DLD1 (cell line): ENCODE data around the gene LTBP1.

Source experiments
- in situ Hi-C: cut with HindIII; loops from 2 replicates; pipeline ENCODE4 v1.10.0; 2017; ENCODE audit warnings: low sequenced_read_pairs

The LTBP1 gene

DNA sequence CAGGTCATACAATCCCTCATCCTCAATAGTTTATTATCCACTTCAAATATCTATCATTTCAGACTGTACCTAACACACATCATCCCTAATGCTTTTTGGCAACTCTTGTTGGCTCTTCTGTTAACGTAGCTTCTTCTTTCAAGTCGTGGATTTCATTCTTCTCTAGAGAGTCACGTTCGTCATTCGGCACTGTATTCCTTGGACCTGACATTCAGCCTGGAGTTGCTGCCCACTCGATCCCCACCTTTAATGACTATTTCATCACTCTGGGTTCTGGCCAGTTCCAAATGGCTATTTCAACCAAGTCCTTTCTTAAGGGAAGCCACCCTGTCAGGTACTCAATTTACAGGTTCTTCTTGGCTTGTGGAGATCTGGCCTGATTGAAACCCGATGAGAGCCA is 337.5 kb downstream of the LTBP1 start:
- in situ Hi-C loops: no loop called here

DNA sequence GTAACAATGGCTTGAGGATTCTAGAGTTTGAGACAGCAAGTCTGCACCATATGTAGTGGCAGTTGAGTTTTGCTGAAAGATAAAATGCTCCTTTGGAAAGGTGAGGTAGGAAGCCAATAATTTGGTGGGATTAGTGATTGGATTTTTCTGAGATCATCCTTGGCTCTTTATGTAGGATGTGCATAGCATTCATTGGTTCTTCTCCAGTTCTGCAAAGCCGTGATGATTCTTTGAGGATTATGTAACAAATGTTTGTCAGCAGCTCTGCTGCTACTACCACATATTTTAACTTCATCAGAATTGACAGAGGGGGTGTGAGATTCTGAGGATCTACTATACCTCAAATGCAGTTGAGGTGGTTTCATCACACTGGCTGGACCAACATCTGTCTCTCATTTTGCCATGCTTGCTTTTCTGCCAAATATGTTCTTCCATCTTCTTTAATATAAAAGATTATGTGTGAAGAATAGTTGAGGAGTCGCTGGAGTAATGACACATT is 340.8 kb downstream of the LTBP1 start:
- in situ Hi-C loops: no loop called here

DNA sequence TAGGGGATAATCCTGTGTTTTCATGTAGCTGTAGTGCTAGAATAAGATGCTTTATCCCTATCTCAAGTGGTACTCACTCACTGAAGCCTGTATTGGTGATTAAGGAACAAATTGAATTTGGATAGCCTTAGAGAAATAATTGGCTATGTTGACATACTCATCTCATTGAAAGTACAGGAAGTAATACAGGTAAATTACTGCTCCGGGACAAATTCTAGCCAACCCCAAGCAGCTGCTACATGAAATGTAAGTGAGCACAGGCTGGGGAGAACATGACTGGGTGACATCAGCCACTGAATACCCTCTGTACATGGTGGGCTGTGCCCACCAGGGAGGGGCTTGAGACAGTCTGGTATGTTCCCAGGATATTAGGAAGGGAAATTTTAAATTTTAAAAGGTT is 341.3 kb downstream of the LTBP1 start:
- in situ Hi-C loops: no loop called here

DNA sequence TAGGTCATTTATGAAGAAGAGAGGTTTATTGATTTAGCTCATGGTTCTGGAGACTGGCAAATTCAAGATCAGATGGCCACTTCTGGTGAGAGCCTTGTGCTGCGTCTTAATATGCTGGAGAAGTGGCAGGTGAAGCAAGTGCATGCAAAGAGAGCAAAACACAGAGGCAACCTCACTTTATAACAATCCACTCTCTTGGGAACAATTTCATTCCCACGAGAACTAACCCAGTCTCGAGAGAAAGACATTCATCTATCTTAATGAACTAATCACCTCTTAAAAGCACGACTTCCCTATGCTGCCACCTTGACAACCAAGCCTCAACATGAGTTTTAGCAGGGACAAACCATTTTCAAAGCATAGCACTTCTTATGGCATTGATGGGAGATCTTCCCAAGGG is 343.2 kb downstream of the LTBP1 start:
- in situ Hi-C loops: no loop called here

- in situ Hi-C loops: no loop called here
Observed at GRCh38 chr2:33291278-33292013, 344.7 kb downstream of the LTBP1 start.

GRCh38 chr2:33292063-33292462 is 345.3 kb downstream of the LTBP1 start:
- in situ Hi-C loops: no loop called here

DNA sequence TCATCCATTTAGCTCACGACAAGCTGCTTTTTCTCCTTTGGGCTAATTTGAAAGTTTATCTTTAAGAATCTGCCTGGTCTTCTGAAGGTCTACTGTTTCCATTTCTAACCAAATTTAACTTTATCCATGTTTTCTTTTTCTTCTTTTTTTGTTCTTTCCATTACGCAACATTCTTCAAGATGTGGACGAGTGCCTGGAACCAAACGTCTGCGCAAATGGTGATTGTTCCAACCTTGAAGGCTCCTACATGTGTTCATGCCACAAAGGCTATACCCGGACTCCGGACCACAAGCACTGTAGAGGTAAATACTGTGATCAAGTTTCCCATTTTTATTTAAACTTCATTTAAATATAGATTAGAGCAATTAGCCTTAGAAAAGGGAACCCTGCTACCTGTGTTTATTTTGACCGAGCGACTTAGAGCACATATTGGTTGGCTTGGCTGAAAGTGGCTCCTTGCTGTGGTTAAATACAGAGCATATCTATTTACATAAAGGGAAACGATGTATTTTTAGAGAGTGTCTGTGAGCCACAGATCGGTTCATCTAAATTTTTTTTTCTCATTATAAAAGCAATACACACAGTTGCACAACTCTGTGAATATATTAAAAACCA is 346.3 kb downstream of the LTBP1 start:
- in situ Hi-C loops: no loop called here

DNA sequence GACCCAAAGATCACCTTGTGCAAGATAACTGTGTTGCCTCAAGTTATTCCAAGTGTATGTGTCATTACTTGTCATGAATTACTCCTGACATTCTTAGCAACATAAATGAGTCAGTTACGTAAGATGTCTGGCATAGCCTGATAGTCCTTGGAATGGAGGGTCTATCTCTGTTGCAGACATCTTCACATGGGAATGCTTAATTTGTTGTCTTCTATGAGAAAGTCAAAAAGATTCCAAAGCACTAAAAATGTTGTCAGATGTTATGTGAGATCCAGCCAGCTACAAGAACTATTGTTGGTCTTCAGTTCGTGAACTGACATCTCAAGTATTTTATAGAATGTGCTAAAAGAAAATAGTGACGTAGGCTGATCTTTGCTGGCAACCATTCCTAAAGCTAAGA is 351.5 kb downstream of the LTBP1 start:
- in situ Hi-C loops: no loop called here

- in situ Hi-C loops: no loop called here
Observed at GRCh38 chr2:33301355-33301754, 354.6 kb downstream of the LTBP1 start.

DNA sequence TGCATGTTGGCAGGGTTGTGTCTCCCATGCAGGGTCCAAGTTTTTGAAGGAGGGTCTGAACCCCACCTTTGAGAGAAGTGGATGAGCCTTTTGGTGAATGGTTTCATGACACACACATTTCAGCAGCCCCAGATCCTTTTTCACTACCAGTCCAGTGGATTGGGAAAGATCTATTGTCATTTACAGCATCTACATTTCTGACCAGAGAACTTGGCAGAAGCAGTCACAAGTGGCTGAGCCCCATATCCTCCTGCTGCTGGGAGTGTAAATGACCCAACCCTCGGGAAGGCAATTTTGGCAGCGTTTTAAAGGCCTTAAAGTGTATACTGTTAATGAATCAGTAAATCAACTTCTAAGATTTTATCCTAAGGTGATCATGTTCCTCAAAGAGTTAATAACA is 355.6 kb downstream of the LTBP1 start:
- in situ Hi-C loops: no loop called here

DNA sequence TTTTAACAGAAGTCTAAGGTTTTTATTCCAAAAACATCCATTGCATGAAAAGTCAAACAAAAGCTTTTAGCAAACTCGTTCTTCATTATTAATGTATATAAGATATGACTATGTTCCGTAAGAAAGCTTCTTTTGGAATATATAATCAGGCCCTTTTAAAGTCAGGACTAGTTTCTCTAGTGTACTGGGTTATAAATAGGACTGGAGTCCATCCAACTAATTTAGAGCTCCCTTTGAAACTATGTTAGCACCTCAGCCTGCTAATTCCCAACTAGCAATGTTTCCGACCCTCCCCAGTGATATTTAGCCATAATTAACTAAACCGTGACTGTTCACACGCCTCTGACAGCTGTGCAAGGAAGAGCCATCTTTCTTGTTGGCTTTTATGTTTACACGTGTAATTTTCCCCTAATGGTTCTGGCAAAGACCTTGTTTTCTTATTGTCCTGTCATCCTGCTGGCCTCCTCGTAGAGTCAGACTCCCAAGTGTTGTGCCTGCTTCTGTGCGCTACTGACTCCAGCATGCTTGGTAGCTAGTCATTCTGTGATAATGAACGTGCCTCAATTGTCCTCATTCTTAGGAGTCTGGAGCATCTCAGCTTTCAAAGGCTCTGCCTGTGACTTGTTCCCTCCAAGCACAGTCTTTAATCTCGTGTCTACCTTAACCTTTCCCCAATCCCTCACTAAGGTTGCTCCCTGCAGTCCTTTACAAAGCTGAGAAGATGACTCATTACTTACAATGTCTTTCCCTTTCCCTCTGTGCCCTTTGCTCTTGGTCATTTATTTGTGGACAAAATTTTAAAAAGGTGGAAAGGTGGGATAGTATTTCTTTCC is 357.5 kb downstream of the LTBP1 start:
- in situ Hi-C loops: no loop called here

GRCh38 chr2:33307659-33308270 is 361.0 kb downstream of the LTBP1 start:
- in situ Hi-C loops: no loop called here

- in situ Hi-C loops: no loop called here
Observed at GRCh38 chr2:33312355-33312754, 365.6 kb downstream of the LTBP1 start.

GRCh38 chr2:33313039-33313438 is 366.3 kb downstream of the LTBP1 start:
- in situ Hi-C loops: no loop called here

DNA sequence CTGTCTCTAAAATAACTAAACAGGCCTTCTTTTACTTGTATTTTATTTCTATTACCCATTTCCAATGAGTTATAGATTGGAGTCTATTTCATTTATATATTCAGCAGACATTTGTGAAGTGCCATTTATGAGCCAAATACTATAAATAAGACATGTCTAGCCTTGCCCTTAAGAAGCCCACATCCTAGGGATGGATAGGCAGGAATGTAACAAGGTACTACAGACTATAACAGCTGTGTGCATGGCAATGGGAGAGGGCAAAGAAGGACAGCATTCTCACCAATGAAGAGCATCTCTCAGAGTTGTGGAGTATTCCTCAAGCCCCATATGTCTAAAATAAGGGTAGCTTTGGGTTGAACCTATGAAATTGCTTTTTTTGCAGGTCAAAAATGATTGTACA is 367.8 kb downstream of the LTBP1 start:
- in situ Hi-C loops: no loop called here

DNA sequence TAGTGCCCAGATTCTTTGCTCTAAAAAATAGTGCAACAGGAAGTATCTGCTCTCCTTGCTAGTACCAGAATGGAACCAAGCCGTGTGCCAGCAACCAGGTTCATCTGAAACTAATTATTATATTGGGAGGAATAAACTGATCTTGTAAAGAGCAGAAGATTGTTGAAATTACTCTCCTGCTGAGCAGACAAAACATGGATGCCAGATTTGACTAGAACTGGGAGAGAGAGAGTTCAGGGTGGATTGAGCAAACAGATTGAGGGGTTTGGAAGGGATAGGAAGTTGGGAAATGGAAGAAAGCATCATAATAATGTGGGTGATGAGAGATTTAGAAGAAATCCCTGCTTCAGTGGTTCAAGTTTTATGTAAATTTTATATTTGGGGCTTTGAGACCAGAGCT is 369.6 kb downstream of the LTBP1 start:
- in situ Hi-C loops: no loop called here

DNA sequence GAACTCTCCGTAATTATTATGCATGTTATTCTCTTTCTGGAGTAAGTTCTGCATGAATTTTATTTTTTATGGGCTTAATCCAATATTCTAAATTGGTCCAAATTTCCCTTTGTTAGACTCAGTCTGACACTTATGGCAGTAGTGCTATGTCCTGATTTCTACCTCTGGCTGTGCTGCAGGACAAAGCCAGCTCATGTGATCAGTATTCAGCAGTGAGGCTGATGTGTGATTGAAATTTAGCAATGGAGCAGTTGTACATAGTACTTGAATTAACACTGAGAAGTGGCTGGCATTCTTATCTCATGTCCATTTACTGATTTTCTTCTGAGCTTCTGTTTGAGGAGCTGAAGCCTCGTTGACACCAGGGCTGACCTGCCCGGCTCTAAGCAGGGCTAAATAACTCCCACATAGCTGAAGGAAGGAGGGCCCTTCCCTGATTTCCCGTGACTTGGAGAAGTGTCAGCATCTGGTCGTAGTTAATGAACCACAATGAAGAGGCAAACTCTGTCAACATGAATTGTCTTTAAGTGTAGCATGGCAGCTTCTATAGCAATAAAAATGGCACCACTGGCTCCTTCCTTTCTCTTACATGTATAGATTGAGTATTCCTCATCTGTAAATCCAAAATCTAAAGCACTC is 370.7 kb downstream of the LTBP1 start:
- in situ Hi-C loops: no loop called here

- in situ Hi-C loops: no loop called here
Observed at GRCh38 chr2:33318456-33318855, 371.7 kb downstream of the LTBP1 start.

DNA sequence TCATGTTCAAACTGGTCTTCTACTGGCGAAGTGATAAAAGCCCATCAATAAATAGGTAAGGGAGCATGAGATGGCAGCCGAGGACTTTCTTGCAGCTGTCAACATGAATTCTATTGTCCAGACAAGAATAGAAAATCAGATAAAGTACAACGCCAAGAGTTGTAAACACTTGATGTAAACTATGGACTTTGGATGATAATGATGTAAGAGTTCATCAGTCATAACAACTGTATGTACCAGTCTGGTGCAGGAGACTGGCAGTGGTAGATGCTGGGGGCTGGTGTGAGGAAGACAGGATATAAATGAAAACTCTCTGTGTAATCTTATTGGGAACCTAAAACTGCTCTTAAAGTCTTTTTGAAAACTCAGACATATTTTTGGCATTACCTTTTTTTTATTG is 373.8 kb downstream of the LTBP1 start:
- in situ Hi-C loops: no loop called here

GRCh38 chr2:33321236-33321771 is 374.6 kb downstream of the LTBP1 start:
- in situ Hi-C loops: no loop called here
